HG02763 (cell line): ENCODE results near the gene CD160.
"Not testable (repeated sequence)": the region's sequence is repeated elsewhere in the genome, so short reads cannot be mapped to it uniquely, and the experiment has no call there.

Experiments used
- ATAC-seq: cut with Tn5 transposase; IDR thresholded peaks from one replicate; pipeline ENCODE4 v1.9.1; 2021; ENCODE audit warnings: mild to moderate bottlenecking, moderate library complexity; ENCODE audit not compliant: unreplicated experiment

Gene CD160

GRCh38 chr1:145708063-145708462 lies 11.2 kb upstream of the CD160 start:
- ATAC-seq: peak; percentile 73

GRCh38 chr1:145710291-145711027 lies 8.8 kb upstream of the CD160 start:
- ATAC-seq: no peak

- no peak for ATAC-seq
Measured at GRCh38 chr1:145711213-145711651, 8.1 kb upstream of the CD160 start.

GRCh38 chr1:145714524-145715111 lies 4.7 kb upstream of the CD160 start:
- no peak for ATAC-seq

GRCh38 chr1:145716641-145717345 lies 2.5 kb upstream of the CD160 start:
- ATAC-seq: no peak

GRCh38 chr1:145717833-145718232 lies 1.5 kb upstream of the CD160 start:
- no peak for ATAC-seq

GRCh38 chr1:145718465-145718864 lies 834 bp upstream of the CD160 start:
- ATAC-seq: not testable (repeated sequence)

- no peak for ATAC-seq
Measured at GRCh38 chr1:145720556-145720877, 1.2 kb downstream of the CD160 start.

GRCh38 chr1:145720878-145721671 lies 1.8 kb downstream of the CD160 start:
- ATAC-seq: peak; percentile 68

- ATAC-seq: not testable (repeated sequence)
Measured at GRCh38 chr1:145726193-145726592, 6.9 kb downstream of the CD160 start.

- no peak for ATAC-seq
Measured at GRCh38 chr1:145729196-145729595, 9.9 kb downstream of the CD160 start.

GRCh38 chr1:145729666-145730436 lies 10.6 kb downstream of the CD160 start:
- ATAC-seq: no peak

- no peak for ATAC-seq
Measured at GRCh38 chr1:145730467-145730866, 11.2 kb downstream of the CD160 start.

- ATAC-seq: no peak
Measured at GRCh38 chr1:145730900-145731299, 11.6 kb downstream of the CD160 start.

- ATAC-seq: no peak
Measured at GRCh38 chr1:145736191-145736590, 16.9 kb downstream of the CD160 start.

GRCh38 chr1:145740269-145740668 lies 21.0 kb downstream of the CD160 start:
- ATAC-seq: no peak

GRCh38 chr1:145747398-145748247 lies 28.3 kb downstream of the CD160 start:
- no peak for ATAC-seq

GRCh38 chr1:145750426-145750825 lies 31.1 kb downstream of the CD160 start:
- ATAC-seq: no peak

- no peak for ATAC-seq
Measured at GRCh38 chr1:145751491-145752037, 32.3 kb downstream of the CD160 start.
